Measurements from ENCODE around the gene GIGYF2. TPM values are rescaled to one million over a fixed set of nuclear protein-coding genes. Genes with fewer than 3 reads are reported as not detected.

GIGYF2 gene
- total RNA-seq, 1 donor = 63.9 TPM

GRCh38 chr2:232816657-232817056 is 119.5 kb downstream of the GIGYF2 start:
- no peak for DNase-seq (ENCODE audit: low read depth)
- TF ChIP-seq CTCF (IDR thresholded peaks at IDR 0.05; ENCODE audit: insufficient read depth, low read depth, low read length) = no peak

GRCh38 chr2:232817756-232818155 is 120.6 kb downstream of the GIGYF2 start:
- no peak for TF ChIP-seq CTCF (IDR thresholded peaks at IDR 0.05; ENCODE audit: insufficient read depth, low read depth, low read length)
- DNase-seq (ENCODE audit: low read depth) = no peak
- no peak overlapping the region for H3K4me3 ChIP-seq (ENCODE audit: low read depth, low read length)

More at GRCh38 chr2:232816657-232817056, 119.5 kb downstream of the GIGYF2 start:
- H3K4me3 ChIP-seq (ENCODE audit: low read depth, low read length) = no peak overlapping the region

- DNase-seq (ENCODE audit: low read depth) = no peak
- TF ChIP-seq CTCF (IDR thresholded peaks at IDR 0.05; ENCODE audit: insufficient read depth, low read depth, low read length) = no peak
Observed at GRCh38 chr2:232829988-232830387, 132.9 kb downstream of the GIGYF2 start.

GRCh38 chr2:232831496-232831895 is 134.4 kb downstream of the GIGYF2 start:
- DNase-seq (ENCODE audit: low read depth) = peak; percentile 19
- no peak for TF ChIP-seq CTCF (IDR thresholded peaks at IDR 0.05; ENCODE audit: insufficient read depth, low read depth, low read length)
- H3K4me3 ChIP-seq (ENCODE audit: low read depth, low read length) = no peak overlapping the region

More at GRCh38 chr2:232829988-232830387, 132.9 kb downstream of the GIGYF2 start:
- H3K4me3 ChIP-seq (ENCODE audit: low read depth, low read length) = no peak overlapping the region

GRCh38 chr2:232833830-232834229 is 136.7 kb downstream of the GIGYF2 start:
- H3K4me3 ChIP-seq (ENCODE audit: low read depth, low read length) = no peak overlapping the region
- no peak for DNase-seq (ENCODE audit: low read depth)
- TF ChIP-seq CTCF (IDR thresholded peaks at IDR 0.05; ENCODE audit: insufficient read depth, low read depth, low read length) = no peak

- TF ChIP-seq CTCF (IDR thresholded peaks at IDR 0.05; ENCODE audit: insufficient read depth, low read depth, low read length) = no peak
- peak; percentile 72 for DNase-seq (ENCODE audit: low read depth)
- no peak overlapping the region for H3K4me3 ChIP-seq (ENCODE audit: low read depth, low read length)
Observed at GRCh38 chr2:232835687-232836208, 138.6 kb downstream of the GIGYF2 start.

GRCh38 chr2:232836934-232837333 is 139.8 kb downstream of the GIGYF2 start:
- no peak for TF ChIP-seq CTCF (IDR thresholded peaks at IDR 0.05; ENCODE audit: insufficient read depth, low read depth, low read length)
- no peak for DNase-seq (ENCODE audit: low read depth)
- H3K4me3 ChIP-seq (ENCODE audit: low read depth, low read length) = no peak overlapping the region

Measured in fibroblast of villous mesenchyme (primary cell).